Measurements from ENCODE around the gene ORC5.

GRCh38 chr7:104196161-104196560, 11.7 kb downstream of the ORC5 start:
- no peak for TF ChIP-seq POLR2AphosphoS5 (IDR thresholded peaks at IDR 0.05; ENCODE audit: insufficient read depth in 1 of 2, low read depth in 1 of 2)
- no peak for TF ChIP-seq CTCF (IDR thresholded peaks at IDR 0.05)
- no peak for TF ChIP-seq POLR2A (IDR thresholded peaks at IDR 0.05)

Measured in vagina (tissue), 2 donors.